Gastroesophageal sphincter (tissue), 3 donors: ENCODE data around the gene DPYD.

Experiments
- EP300 ChIP-seq: sonication (generic); formaldehyde crosslinking; IDR thresholded peaks from one replicate; pipeline ENCODE4 v1.6.1; 2017; ENCODE audit warnings: antibody characterized with exemption, mild to moderate bottlenecking
- POLR2A ChIP-seq, 2 donors: fragments of 450-650 bp; IDR thresholded peaks; one replicate each; pipeline ENCODE4 v1.6.1; 2017; ENCODE audit warnings: antibody characterized with exemption in 2 of 2, mild to moderate bottlenecking in 2 of 2, moderate library complexity in 1 of 2
- POLR2AphosphoS5 ChIP-seq: sonication (generic); formaldehyde crosslinking; IDR thresholded peaks from one replicate; pipeline ENCODE4 v1.6.1; 2017; ENCODE audit warnings: antibody characterized with exemption
- TF ChIP-seq, protein P1 (sequence below), 4 experiments: fragments of 200-600 bp in 2 of 4; fragments of 450-650 bp in 2 of 4; sonication (generic) in 1 of 4; IDR thresholded peaks; one replicate each; pipeline ENCODE4 v1.5.1; 2017 to 2019; ENCODE audit warnings: antibody characterized with exemption in 4 of 4, mild to moderate bottlenecking in 2 of 4, moderate library complexity in 2 of 4

DNA sequence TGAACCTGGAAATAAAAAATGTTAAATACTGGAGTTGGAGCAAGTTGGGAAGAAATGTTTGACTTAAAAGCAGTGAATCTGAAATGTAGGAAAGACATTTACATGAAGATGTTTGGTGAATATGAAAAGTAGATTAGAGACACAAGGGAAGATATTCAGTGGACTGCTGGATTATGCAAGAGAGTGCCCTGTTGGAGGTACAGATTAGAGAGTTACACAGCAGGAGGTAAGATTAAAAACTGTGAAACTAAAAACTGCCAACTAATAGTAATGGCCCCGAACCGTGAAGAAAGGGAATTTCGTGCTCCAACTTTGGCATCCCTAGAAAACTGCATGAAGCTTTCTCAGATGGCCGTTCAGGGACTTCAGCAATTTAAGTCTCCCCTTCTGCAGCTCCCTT lies 375.4 kb downstream of the DPYD start:
- TF ChIP-seq, protein P1, sequence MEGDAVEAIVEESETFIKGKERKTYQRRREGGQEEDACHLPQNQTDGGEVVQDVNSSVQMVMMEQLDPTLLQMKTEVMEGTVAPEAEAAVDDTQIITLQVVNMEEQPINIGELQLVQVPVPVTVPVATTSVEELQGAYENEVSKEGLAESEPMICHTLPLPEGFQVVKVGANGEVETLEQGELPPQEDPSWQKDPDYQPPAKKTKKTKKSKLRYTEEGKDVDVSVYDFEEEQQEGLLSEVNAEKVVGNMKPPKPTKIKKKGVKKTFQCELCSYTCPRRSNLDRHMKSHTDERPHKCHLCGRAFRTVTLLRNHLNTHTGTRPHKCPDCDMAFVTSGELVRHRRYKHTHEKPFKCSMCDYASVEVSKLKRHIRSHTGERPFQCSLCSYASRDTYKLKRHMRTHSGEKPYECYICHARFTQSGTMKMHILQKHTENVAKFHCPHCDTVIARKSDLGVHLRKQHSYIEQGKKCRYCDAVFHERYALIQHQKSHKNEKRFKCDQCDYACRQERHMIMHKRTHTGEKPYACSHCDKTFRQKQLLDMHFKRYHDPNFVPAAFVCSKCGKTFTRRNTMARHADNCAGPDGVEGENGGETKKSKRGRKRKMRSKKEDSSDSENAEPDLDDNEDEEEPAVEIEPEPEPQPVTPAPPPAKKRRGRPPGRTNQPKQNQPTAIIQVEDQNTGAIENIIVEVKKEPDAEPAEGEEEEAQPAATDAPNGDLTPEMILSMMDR (IDR thresholded peaks at IDR 0.05): no peak
- no peak for TF ChIP-seq EP300
- TF ChIP-seq POLR2A (IDR thresholded peaks at IDR 0.05): no peak
- TF ChIP-seq POLR2AphosphoS5: no peak
